HCT116 (cell line): ENCODE results near the gene ARFRP1. TPM values are rescaled to one million over a fixed set of nuclear protein-coding genes. Genes with fewer than 3 reads are reported as not detected.

Experiments used
- ATAC-seq: fragments of 200-7000 bp; cut with Tn5 transposase; 2 replicates; pipeline ENCODE4 v1.9.1; 2020; ENCODE audit warnings: mild to moderate bottlenecking, moderate library complexity
- BruUV-seq: library from RNA; stranded (reverse); fragments of 400-500 nt; replicated peaks from 2 replicates; lab custom pipeline; 2021; lab: Mats Ljungman, UMichigan
- CTCF ChIA-PET: fragments of 300-600 bp; sonication (Branson Sonifier 250); formaldehyde crosslinking; loops from one replicate; lab custom pipeline; 2021; ENCODE audit warnings: antibody characterized with exemption; lab: Charles Lee
- POLR2A ChIA-PET: fragments of 300-600, 350-600 bp; sonication (Branson Sonifier 250); formaldehyde crosslinking; loops from one replicate; lab custom pipeline; 2021; ENCODE audit warnings: antibody characterized with exemption; lab: Charles Lee
- RAD21 ChIA-PET, 2 experiments: fragments of 300-600 bp; sonication (Branson Sonifier 250); formaldehyde crosslinking; loops; one replicate each; lab custom pipeline; 2023; ENCODE audit warnings: low total read pairs in 2 of 2; ENCODE audit not compliant: uncharacterized antibody in 2 of 2, unreplicated experiment in 2 of 2, low non-redundant PET in 1 of 2; lab: Charles Lee
- DNase-seq: peaks from one replicate; pipeline ENCODE4 v3.0.0-alpha.2; 2010; ENCODE audit warnings: low read depth, low spot score
- H2AFZ ChIP-seq: fragments of 200-600 bp; shearing (Covaris generic), sonication (generic); 2 replicates; pipeline ENCODE4 v1.6.1; 2017; ENCODE audit warnings: low read depth, mixed run types, mixed read lengths, antibody characterized with exemption, low read length; ENCODE audit not compliant: poor library complexity, severe bottlenecking
- H3K27ac ChIP-seq: 2 replicates; pipeline ENCODE4 v1.5.1; 2012; ENCODE audit warnings: low read depth, low read length
- H3K27me3 ChIP-seq: fragments of 200-600 bp; sonication (generic); 2 replicates; pipeline ENCODE4 v1.6.1; 2016; ENCODE audit warnings: mixed run types, low read length, mixed read lengths; ENCODE audit not compliant: insufficient read depth
- H3K36me3 ChIP-seq, 2 experiments: fragments of 200-500 bp in 1 of 2; fragments of 200-600 bp in 1 of 2; sonication (Bioruptor generic) in 1 of 2; sonication (generic) in 1 of 2; 2 replicates each; pipeline versions ENCODE4 v1.5.1 to v1.6.1; 2014 to 2016; ENCODE audit warnings: low read length in 2 of 2, inconsistent platforms in 1 of 2, mixed read lengths in 1 of 2, mixed run types in 1 of 2; ENCODE audit not compliant: insufficient read depth in 2 of 2, control insufficient read depth in 1 of 2
- H3K4me1 ChIP-seq, 2 experiments: fragments of 200-600 bp in 1 of 2; sonication (generic) in 1 of 2; 2 replicates each; pipeline versions ENCODE4 v1.5.1 to v1.6.1; 2012 to 2017; ENCODE audit warnings: low read length in 2 of 2, inconsistent platforms in 1 of 2, mild to moderate bottlenecking in 1 of 2, mixed read lengths in 1 of 2, mixed run types in 1 of 2, moderate library complexity in 1 of 2; ENCODE audit not compliant: insufficient read depth in 2 of 2, control insufficient read depth in 1 of 2
- H3K4me2 ChIP-seq: fragments of 200-600 bp; sonication (generic); 2 replicates; pipeline ENCODE4 v1.6.1; 2017; ENCODE audit warnings: mixed run types, low read length, mixed read lengths
- H3K4me3 ChIP-seq, 2 experiments: fragments of 200-600 bp in 1 of 2; sonication (generic) in 1 of 2; replicated peaks in 1 of 2; 2 replicates each; pipeline ENCODE4 v1.5.1; 2011 to 2016; ENCODE audit warnings: low read length in 2 of 2, control low read depth in 1 of 2, low read depth in 1 of 2, mild to moderate bottlenecking in 1 of 2, mixed read lengths in 1 of 2, mixed run types in 1 of 2
- H3K79me2 ChIP-seq: fragments of 200-600 bp; sonication (generic); 2 replicates; pipeline ENCODE4 v1.6.1; 2017; ENCODE audit warnings: mild to moderate bottlenecking, mixed run types, low read length, moderate library complexity, mixed read lengths; ENCODE audit not compliant: insufficient read depth
- H3K9ac ChIP-seq: fragments of 200-600 bp; sonication (generic); 2 replicates; pipeline ENCODE4 v1.6.1; 2016; ENCODE audit warnings: low read length, mixed read lengths
- H3K9me2 ChIP-seq: fragments of 200-600 bp; sonication (generic), shearing (Covaris generic); 2 replicates; pipeline ENCODE4 v1.6.1; 2017; ENCODE audit warnings: mixed run types, mild to moderate bottlenecking, moderate library complexity; ENCODE audit not compliant: insufficient read depth
- H3K9me3 ChIP-seq, 2 experiments: fragments of 200-500 bp in 1 of 2; fragments of 200-600 bp in 1 of 2; sonication (Bioruptor generic) in 1 of 2; sonication (generic) in 1 of 2; 2 replicates each; pipeline ENCODE4 v1.6.1; 2014 to 2017; ENCODE audit warnings: low read length in 2 of 2, mixed read lengths in 2 of 2, inconsistent platforms in 1 of 2, low read depth in 1 of 2, mild to moderate bottlenecking in 1 of 2, mixed run types in 1 of 2, moderate library complexity in 1 of 2; ENCODE audit not compliant: control insufficient read depth in 1 of 2, insufficient read depth in 1 of 2
- H4K20me1 ChIP-seq: fragments of 200-600 bp; sonication (generic), shearing (Covaris generic); 2 replicates; pipeline ENCODE4 v1.6.1; 2017; ENCODE audit warnings: mixed run types, mild to moderate bottlenecking, moderate library complexity; ENCODE audit not compliant: insufficient read depth
- CEBPB ChIP-seq: IDR thresholded peaks from 2 replicates; pipeline ENCODE4 v1.6.1; 2012; ENCODE audit warnings: low read depth
- ELF1 ChIP-seq: IDR thresholded peaks from 2 replicates; pipeline ENCODE4 v1.6.1; 2012; ENCODE audit warnings: low read depth, borderline replicate concordance
- EZH2 ChIP-seq: fragments of 200-600 bp; sonication (generic); IDR thresholded peaks from 2 replicates; pipeline ENCODE4 v1.6.1; 2017; ENCODE audit warnings: antibody characterized with exemption, mixed run types
- EZH2phosphoT487 ChIP-seq: fragments of 200-600 bp; IDR thresholded peaks from 2 replicates; pipeline ENCODE4 v1.6.1; 2018; ENCODE audit warnings: antibody characterized with exemption, borderline replicate concordance
- TCF7L2 ChIP-seq: IDR thresholded peaks from 2 replicates; pipeline ENCODE4 v1.7.0; 2011; ENCODE audit warnings: borderline replicate concordance, inconsistent platforms; ENCODE audit not compliant: insufficient read depth, insufficient read length; ENCODE audit errors: extremely low read depth
- YY1 ChIP-seq: IDR thresholded peaks from 2 replicates; pipeline ENCODE4 v1.6.1; 2011; ENCODE audit warnings: low read length, low read depth, moderate library complexity, mild to moderate bottlenecking; ENCODE audit not compliant: insufficient replicate concordance; ENCODE audit errors: extremely low read depth
- ZFX ChIP-seq: fragments of 450-650 bp; IDR thresholded peaks from 2 replicates; pipeline ENCODE4 v1.6.1; 2017
- intact Hi-C: fragments of 100-400 bp; cut with micrococcal nuclease; formaldehyde crosslinking; loops from 2 replicates; pipeline ENCODE4 v1.10.0; 2022
- total RNA-seq: library from RNA; stranded (reverse); gene quantifications from one replicate; pipeline ENCODE4 v1.2.1, GENCODE V29; 2021; ENCODE audit not compliant: unreplicated experiment
- TF ChIP-seq, protein P1 (sequence below), 3 experiments: fragments of 200-600 bp in 1 of 3; sonication (generic) in 1 of 3; IDR thresholded peaks in 2 of 3; conservative IDR thresholded peaks in 1 of 3; 2 replicates each; pipeline ENCODE4 v1.5.1; 2012 to 2017; ENCODE audit warnings: low read depth in 2 of 3, low read length in 2 of 3, antibody characterized with exemption in 1 of 3, borderline replicate concordance in 1 of 3, control low read depth in 1 of 3, mild to moderate bottlenecking in 1 of 3, mixed read lengths in 1 of 3, mixed run types in 1 of 3, moderate library complexity in 1 of 3; ENCODE audit not compliant: insufficient read depth in 1 of 3

ARFRP1 gene
- total RNA-seq, 1 experiment from 2014 or later: 53.7 TPM

DNA sequence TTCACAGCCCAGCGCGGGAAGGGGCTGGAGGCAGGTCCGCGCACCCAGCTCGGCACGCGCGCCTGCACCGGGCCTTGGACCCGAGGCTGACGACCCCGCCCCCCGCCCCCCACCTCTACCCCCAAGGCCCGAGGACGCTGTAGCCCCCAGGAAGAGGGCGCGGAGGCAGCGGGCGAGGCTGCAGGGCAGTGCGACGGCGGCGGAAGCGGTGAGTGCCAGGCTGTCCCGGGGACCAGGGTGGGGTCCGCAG, 29.8 kb upstream of the ARFRP1 start:
- H3K36me3 ChIP-seq: peaks cover 3 to 22% of the 10 kb centered on the region in 2 experiments; a peak in 2 of 4 replicates
- ATAC-seq (no peak), DNase-seq (no peak)
- no TSS peak for BruUV-seq
- ChIA-PET POLR2A (no interaction called here), RAD21 (no interaction called here), CTCF (no interaction called here)
- peak overlapping the region; percentile 56 for H3K9ac ChIP-seq
- peaks cover 31% of the 10 kb centered on the region for H3K79me2 ChIP-seq
- no peaks in the 10 kb centered on the region for H4K20me1 ChIP-seq
- intact Hi-C loops: loop anchor here (10.0 kb wide), 1 partner anchor 127 kb away; the partner anchor contains the start of genes ABHD16B and TPD52L2
- no peaks in the 10 kb centered on the region for H3K9me2 ChIP-seq
- peaks cover 20 to 50% of the 10 kb centered on the region in 2 experiments; a peak in 3 of 4 replicates for H3K4me1 ChIP-seq
- peak overlapping the region; percentile 42 to 52 for H3K4me3 ChIP-seq
- no peaks in the 10 kb centered on the region for H3K9me3 ChIP-seq
- H3K27me3 ChIP-seq: no peaks in the 10 kb centered on the region
- peak overlapping the region; percentile 84 for H3K27ac ChIP-seq
- peak overlapping the region; percentile 66 for H3K4me2 ChIP-seq
- H2AFZ ChIP-seq: no peak overlapping the region
- TF ChIP-seq ZFX (no peak), YY1 (no peak), CEBPB (no peak), EZH2 (no peak), ELF1 (no peak), EZH2phosphoT487 (no peak), TCF7L2 (no peak)
- TF ChIP-seq, protein P1, sequence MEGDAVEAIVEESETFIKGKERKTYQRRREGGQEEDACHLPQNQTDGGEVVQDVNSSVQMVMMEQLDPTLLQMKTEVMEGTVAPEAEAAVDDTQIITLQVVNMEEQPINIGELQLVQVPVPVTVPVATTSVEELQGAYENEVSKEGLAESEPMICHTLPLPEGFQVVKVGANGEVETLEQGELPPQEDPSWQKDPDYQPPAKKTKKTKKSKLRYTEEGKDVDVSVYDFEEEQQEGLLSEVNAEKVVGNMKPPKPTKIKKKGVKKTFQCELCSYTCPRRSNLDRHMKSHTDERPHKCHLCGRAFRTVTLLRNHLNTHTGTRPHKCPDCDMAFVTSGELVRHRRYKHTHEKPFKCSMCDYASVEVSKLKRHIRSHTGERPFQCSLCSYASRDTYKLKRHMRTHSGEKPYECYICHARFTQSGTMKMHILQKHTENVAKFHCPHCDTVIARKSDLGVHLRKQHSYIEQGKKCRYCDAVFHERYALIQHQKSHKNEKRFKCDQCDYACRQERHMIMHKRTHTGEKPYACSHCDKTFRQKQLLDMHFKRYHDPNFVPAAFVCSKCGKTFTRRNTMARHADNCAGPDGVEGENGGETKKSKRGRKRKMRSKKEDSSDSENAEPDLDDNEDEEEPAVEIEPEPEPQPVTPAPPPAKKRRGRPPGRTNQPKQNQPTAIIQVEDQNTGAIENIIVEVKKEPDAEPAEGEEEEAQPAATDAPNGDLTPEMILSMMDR (IDR thresholded peaks at IDR 0.05 in 2 of 3, conservative IDR thresholded peaks at IDR 0.05 in 1 of 3; ENCODE audit: borderline replicate concordance in 1 of 3, insufficient read depth in 1 of 3, low read depth in 2 of 3, low read length in 2 of 3): no peak
